GM19438 (cell line): ENCODE results near the gene ATAD5.
"Not testable (repeated sequence)": the region's sequence is repeated elsewhere in the genome, so short reads cannot be mapped to it uniquely, and the experiment has no call there.

Source experiments
- ATAC-seq: cut with Tn5 transposase; IDR thresholded peaks from one replicate; pipeline ENCODE4 v1.9.1; 2021; ENCODE audit warnings: low read depth; ENCODE audit not compliant: unreplicated experiment

The ATAD5 gene

DNA sequence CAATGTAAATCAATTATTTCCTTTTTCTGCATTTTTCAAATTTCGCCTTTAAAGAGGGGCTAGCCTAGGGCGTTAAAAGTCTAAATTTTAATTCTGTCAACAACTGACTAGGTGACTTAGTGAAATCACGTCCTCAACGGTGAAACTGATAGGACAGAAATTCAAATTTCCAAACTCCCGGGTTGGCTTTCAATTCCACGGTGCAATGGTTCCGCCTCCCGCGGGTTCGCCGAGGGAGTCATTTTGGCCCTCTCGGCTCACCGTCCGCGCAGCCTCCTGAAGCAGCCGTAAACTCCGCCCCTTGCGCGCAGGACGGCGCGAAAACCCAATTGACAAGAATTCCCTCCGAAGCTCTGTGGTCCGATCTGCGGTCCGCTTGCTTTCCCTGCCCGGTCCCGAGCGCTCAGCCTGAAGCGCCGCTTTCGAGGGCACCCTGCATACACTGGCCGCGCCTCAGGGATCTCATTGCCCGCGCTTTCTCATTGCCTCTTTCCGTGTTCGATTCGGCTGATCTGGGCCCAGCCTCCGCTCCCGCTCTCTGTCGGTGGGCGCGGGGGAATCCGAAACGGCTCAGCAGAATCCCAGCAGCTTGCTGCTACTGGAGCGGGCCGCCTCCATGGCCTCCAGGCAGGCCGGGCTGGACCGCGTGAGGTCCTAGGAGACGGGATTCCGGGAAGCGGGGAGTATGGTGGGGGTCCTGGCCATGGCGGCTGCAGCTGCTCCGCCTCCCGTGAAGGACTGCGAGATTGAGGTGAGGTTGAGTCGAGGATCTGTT is at the start of gene ATAD5:
TSS of gene ATAD5 (plus strand) at position 304 of the 775 bp plus-strand sequence. CDS start at position 686, 382 bp downstream.
- ATAC-seq: no peak

DNA sequence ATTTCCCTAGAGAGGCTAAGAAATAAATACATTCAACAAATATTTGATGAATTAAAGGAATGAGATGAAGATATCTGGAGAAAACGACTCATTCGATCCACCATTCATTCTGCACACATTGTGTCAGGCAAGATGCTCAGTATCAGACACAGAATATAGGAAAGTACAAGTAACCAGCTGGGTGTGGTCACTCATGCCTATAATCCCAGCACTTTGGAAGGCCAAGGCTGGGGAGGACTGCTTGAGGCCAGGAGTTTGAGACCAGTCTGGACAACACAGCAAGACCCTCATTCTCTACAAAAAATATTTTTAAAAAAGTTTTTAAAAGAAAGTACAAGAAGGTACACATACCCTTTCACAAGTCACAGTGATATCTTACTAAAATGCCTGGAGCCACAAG is 49.6 kb upstream of the ATAD5 start:
- ATAC-seq: no peak

DNA sequence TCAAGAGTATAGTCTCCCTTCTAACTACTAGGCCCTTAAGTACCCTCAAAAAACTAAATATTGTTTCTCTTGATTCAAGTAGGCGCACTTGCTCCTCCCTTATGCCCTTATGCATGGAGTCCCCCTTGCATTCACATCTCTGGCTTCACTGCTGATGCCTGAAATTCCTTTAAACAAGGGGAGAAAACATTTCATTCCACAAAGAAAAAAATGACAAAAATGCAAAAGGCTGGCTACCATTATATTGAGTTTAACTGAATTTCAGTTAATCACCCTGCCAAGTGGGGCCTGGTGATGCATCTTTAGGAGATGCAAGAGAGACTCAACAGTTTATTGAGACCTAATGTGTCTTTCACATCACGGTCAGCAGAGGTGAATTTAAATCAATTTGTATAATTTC is 42.8 kb upstream of the ATAD5 start:
- ATAC-seq: no peak

DNA sequence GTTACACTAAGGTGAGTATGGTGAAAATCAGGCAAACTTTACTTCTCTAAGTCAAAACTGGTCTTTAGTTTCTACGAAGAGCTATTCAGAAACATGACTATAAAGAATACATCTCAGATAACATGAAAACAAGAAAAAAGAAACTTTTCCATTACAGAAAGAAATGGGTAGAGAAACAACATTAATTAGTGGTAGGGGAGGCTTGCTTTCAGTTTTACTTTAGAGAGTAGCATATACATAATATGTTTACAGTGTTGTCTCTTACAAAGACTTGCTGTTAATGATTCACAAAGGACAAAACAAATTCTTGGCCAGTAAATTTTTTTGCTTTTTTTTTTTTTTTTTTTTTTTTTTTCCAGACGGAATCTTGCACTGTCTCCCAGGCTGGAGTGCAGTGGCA is 41.5 kb upstream of the ATAD5 start:
- ATAC-seq: no peak

DNA sequence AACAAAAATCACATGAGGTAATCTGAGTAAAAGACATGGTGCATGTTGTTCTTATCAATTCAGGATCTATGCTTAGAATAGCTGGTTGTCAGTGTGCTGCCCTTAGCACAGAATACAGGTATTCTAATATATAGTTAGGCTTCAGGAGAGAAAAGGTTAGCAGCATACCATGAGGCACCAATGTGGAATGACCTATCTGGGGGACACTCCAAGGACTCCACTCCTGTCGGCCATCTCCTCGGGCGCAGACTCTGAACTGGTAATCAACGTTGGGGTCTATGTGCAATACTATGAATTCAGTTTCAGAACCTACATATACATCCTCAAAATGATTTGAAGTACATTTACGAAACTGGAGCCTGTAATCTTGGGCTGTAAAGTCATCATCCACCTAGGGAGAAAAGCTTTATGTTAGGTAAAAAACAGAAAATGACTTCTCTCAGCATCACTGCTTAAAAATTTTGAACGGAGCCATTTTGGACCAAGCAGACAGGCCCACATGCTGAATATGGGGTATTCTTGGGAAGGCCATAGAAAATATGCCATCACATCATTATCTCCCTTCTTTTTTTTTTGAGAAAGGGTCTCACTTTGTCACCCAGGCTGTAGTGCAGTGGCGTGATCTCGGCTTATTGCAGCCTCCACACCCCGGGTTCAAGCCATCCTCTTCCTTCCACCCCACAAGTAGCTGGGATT is 38.3 kb upstream of the ATAD5 start:
- ATAC-seq: no peak

- no peak for ATAC-seq
Measured at GRCh38 chr17:30794372-30794771, 37.4 kb upstream of the ATAD5 start.

DNA sequence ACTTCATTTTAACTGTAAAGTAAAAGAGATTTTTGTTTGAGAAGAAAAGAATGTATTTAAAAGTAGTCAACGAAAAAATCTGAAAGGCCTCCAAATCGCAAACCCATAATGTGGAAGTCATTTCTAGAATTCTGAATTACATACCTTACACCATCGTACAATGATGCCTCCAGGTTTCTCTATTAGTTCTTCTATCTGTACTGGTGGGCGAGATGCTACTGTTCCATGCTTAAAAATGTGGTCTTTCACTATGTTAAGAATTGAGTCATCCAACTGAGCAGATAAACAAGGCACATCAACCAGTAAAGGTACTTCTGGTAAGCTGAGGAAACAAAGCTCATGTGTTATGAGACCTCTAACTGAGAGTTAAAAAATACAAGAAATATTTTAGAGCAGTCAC is 35.8 kb upstream of the ATAD5 start:
- no peak for ATAC-seq

DNA sequence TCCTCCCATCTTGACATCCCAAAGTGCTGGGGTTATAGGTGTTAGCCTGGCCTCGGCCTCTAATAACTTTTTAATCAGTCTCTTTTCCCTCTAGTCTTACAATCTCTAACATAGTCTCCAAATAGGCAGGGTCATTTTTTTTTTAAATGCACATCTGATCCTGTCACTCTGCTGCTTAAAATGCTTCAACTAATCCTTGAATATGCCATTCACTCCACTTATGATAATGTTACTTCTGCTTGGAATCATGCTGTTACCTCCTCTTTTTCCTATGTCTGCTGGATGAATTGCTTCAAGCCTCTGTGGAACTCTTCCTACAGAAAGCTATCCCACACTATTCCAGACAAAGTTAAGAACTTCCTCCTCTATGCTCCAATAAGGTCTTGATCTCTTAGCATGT is 30.1 kb upstream of the ATAD5 start:
- no peak for ATAC-seq

DNA sequence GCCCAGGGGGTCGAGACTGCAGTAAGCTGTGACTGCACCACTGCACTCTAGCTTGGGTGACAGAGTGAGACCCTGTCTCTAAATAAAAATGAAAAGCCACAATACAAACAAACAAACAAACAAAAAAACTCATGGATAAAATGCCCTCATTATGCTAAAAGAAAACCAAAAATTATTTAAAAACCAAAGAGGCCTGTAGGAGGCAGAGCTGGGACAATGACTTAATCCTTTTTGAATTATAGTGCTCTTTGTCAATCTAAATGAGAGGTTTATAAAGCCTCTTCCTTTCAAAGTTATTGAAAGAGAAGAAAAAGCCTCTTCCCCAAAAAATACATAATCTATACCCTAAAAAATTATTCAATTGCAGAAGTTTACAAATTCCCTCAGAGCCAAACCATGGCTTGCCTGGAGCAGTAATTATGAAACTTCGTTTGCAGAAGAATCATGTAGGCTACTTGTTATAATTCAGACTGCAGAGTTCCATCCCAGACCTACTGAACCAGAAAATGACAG is 25.8 kb upstream of the ATAD5 start:
- no peak for ATAC-seq

- no peak for ATAC-seq
Measured at GRCh38 chr17:30807896-30808295, 23.9 kb upstream of the ATAD5 start.

- ATAC-seq: peak; percentile 84
Measured at GRCh38 chr17:30808785-30809286, 22.9 kb upstream of the ATAD5 start.

GRCh38 chr17:30809867-30810266 is 21.9 kb upstream of the ATAD5 start:
- ATAC-seq: no peak

- ATAC-seq: no peak
Measured at GRCh38 chr17:30812218-30813177, 19.3 kb upstream of the ATAD5 start.

GRCh38 chr17:30814236-30814635 is 17.5 kb upstream of the ATAD5 start:
- ATAC-seq: not testable (repeated sequence)

DNA sequence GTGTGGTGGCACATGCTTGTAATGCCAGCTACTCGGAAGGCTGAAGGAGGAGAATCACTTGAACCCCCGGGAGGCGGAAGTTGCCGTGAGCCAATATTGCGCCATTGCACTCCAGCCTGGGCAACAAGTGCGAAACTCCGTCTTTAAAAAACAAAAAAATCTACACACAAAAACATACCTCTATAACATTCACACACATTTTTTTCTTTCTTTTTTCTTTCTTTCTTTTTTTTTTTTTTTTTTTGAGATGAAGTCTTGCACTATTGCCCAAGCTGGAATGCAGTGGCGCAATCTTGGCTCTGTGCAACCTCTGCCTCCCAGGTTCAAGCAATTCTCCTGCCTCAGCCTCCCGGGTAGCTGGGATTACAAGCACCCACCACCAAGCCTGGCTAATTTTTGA is 16.9 kb upstream of the ATAD5 start:
- ATAC-seq: not testable (repeated sequence)

- ATAC-seq: no peak
Measured at GRCh38 chr17:30816165-30816564, 15.6 kb upstream of the ATAD5 start.

DNA sequence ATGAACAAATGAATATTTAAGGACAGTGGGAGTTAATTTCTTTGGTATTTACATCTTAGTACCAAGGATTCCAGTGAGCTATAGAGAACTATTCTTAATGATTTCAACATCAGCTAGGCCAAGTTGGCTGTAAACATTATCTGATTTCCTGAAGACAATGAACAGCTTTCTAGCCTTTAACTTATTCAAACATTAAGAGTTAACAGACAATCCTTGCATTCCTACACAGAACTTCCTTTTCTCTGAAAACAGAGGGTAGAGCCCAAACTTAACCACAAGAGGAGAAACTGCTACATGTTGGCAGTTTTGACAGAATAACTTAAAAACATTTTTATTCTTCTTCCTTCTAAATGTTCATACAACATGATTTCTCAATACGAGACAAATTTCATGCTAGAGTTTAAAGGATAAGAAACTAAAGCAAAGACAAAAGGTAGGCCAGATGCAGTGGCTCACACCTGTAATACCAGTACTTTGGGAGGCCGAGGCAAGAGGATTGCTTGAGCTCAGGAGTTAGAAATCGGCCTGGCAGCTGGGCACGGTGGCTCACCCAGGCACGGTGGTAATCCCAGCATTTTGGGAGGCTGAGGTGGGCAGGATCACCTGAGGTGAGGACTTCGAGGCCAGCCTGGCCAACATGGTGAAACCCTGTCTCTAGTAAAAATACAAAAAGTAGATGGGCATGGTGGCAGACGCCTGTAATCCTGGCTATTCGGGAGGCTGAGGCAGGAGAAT is 11.6 kb upstream of the ATAD5 start:
- ATAC-seq: no peak

GRCh38 chr17:30821871-30822723 is 9.7 kb upstream of the ATAD5 start:
- no peak for ATAC-seq

DNA sequence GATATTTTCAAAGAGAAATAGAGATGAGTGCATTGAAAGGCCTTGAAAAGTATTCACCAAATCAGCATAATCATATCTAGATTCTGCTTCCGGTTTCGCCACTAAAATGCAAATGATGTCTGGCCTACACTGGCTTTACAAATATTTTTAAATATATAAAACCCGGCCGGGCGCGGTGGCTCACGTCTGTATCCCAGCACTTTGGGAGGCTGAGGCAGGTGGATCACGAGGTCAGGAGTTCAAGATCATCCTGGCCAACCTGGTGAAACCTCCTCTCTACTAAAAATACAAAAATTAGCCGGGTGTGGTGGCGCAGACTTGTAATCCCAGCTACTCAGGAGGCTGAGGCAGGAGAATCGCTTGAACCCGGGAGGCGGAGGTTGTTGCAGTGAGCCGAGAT is 8.8 kb upstream of the ATAD5 start:
- ATAC-seq: not testable (repeated sequence)
